Panc1 (cell line): Measurements from ENCODE around the gene TMEM266. TPM values are rescaled to one million over a fixed set of nuclear protein-coding genes. Genes with fewer than 3 reads are reported as not detected.

Experiments
- ATAC-seq: fragments of 200-7000 bp; cut with Tn5 transposase; 2 replicates; pipeline ENCODE4 v1.9.1; 2020; ENCODE audit warnings: mild to moderate bottlenecking, moderate library complexity
- BruUV-seq: library from RNA; stranded (reverse); fragments of 400-500 nt; replicated peaks from 2 replicates; lab custom pipeline; 2021; lab: Mats Ljungman, UMichigan
- CTCF ChIA-PET: fragments of 300-600 bp; sonication (Branson Sonifier 250); formaldehyde crosslinking; loops from one replicate; lab custom pipeline; 2022; ENCODE audit warnings: antibody characterized with exemption; lab: Charles Lee
- POLR2A ChIA-PET: fragments of 300-600 bp; sonication (Branson Sonifier 250); formaldehyde crosslinking; loops from one replicate; lab custom pipeline; 2022; ENCODE audit warnings: antibody characterized with exemption; lab: Charles Lee
- DNase-seq: peaks from one replicate; pipeline ENCODE4 v3.0.0-alpha.2; 2010; ENCODE audit warnings: low read depth, low spot score
- H3K27ac ChIP-seq: 2 replicates; pipeline ENCODE4 v1.5.1; 2011; ENCODE audit warnings: mild to moderate bottlenecking, low read length, inconsistent platforms
- H3K27me3 ChIP-seq: fragments of 200-500 bp; sonication (Bioruptor generic); 2 replicates; pipeline ENCODE4 v1.6.0; 2014; ENCODE audit warnings: low read length, inconsistent platforms; ENCODE audit not compliant: control insufficient read depth, insufficient read depth
- H3K36me3 ChIP-seq: fragments of 200-500 bp; sonication (Bioruptor generic); 2 replicates; pipeline ENCODE4 v1.5.1; 2014; ENCODE audit warnings: inconsistent platforms, mild to moderate bottlenecking, low read length, moderate library complexity; ENCODE audit not compliant: control insufficient read depth, insufficient read depth
- H3K4me1 ChIP-seq: 2 replicates; pipeline ENCODE4 v1.5.1; 2011; ENCODE audit warnings: inconsistent platforms, mild to moderate bottlenecking, low read length, moderate library complexity; ENCODE audit not compliant: control insufficient read depth, insufficient read depth
- H3K4me3 ChIP-seq, 2 experiments: 2 replicates each; pipeline ENCODE4 v1.5.1; 2011 to 2012; ENCODE audit warnings: low read depth in 2 of 2, low read length in 2 of 2, mild to moderate bottlenecking in 2 of 2, inconsistent platforms in 1 of 2, moderate library complexity in 1 of 2
- H3K9me3 ChIP-seq: fragments of 200-500 bp; sonication (Bioruptor generic); 2 replicates; pipeline ENCODE4 v1.5.1; 2014; ENCODE audit warnings: low read depth, mild to moderate bottlenecking, inconsistent platforms, low read length, moderate library complexity; ENCODE audit not compliant: control insufficient read depth, insufficient read depth
- POLR2AphosphoS5 ChIP-seq: IDR thresholded peaks from 2 replicates; pipeline ENCODE4 v1.6.1; 2012; ENCODE audit warnings: mild to moderate bottlenecking, low read depth, low read length, moderate library complexity
- SIN3A ChIP-seq: IDR thresholded peaks from 2 replicates; pipeline ENCODE4 v1.6.1; 2012; ENCODE audit warnings: low read depth, mild to moderate bottlenecking, low read length, moderate library complexity, borderline replicate concordance; ENCODE audit not compliant: insufficient read depth
- TCF7L2 ChIP-seq: IDR thresholded peaks from 2 replicates; pipeline ENCODE4 v1.6.1; 2011; ENCODE audit warnings: mild to moderate bottlenecking, low read depth, low read length, inconsistent platforms
- in situ Hi-C: cut with HindIII; loops from 2 replicates; pipeline ENCODE4 v1.10.0; 2016; ENCODE audit warnings: low sequenced_read_pairs, low pct_unique_long_range_greater_than_20kb
- intact Hi-C: fragments of 100-400 bp; cut with micrococcal nuclease; formaldehyde crosslinking; loops from one replicate; pipeline ENCODE4 v1.10.0; 2022; ENCODE audit not compliant: unreplicated experiment
- total RNA-seq: library from RNA; stranded (reverse); gene quantifications from one replicate; pipeline ENCODE4 v1.2.1, GENCODE V29; 2021; ENCODE audit not compliant: unreplicated experiment
- TF ChIP-seq, protein P1 (sequence below), 2 experiments: IDR thresholded peaks; 2 replicates each; pipeline ENCODE4 v1.6.1; 2011 to 2012; ENCODE audit warnings: low read depth in 2 of 2, control low read depth in 1 of 2, low read length in 1 of 2, mild to moderate bottlenecking in 1 of 2, moderate library complexity in 1 of 2; ENCODE audit not compliant: insufficient read depth in 1 of 2
- TF ChIP-seq, protein P2 (sequence below): fragments of 450-650 bp; IDR thresholded peaks from 2 replicates; pipeline ENCODE4 v1.5.1; 2017; ENCODE audit warnings: mild to moderate bottlenecking

Gene TMEM266
- total RNA-seq, 1 experiment from 2014 or later = 0.21 TPM

DNA sequence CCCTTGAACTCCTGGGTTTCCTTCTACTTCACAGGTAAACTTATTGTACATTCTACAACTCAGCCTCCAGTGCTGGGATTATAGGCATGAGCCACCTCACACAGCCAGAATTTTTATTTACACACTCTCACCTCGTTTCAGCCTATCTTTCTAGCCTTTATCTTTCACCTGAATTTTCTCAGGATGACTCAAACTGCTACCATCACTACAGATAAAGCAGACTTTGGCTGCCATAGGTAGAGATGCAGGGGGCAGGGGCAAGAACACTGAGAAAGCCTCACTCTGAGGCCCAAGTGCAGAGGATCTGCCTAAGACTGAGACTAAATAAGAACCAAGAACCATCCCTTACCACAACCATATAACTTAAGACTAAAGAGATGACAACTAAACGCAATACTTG, 192.5 kb downstream of the TMEM266 start:
- H3K27me3 ChIP-seq = no peaks in the 10 kb centered on the region
- DNase-seq (no peak), ATAC-seq (no peak)
- no peaks in the 10 kb centered on the region for H3K36me3 ChIP-seq
- no peaks in the 10 kb centered on the region for H3K4me1 ChIP-seq
- no peak overlapping the region for H3K4me3 ChIP-seq
- TF ChIP-seq, protein P1, sequence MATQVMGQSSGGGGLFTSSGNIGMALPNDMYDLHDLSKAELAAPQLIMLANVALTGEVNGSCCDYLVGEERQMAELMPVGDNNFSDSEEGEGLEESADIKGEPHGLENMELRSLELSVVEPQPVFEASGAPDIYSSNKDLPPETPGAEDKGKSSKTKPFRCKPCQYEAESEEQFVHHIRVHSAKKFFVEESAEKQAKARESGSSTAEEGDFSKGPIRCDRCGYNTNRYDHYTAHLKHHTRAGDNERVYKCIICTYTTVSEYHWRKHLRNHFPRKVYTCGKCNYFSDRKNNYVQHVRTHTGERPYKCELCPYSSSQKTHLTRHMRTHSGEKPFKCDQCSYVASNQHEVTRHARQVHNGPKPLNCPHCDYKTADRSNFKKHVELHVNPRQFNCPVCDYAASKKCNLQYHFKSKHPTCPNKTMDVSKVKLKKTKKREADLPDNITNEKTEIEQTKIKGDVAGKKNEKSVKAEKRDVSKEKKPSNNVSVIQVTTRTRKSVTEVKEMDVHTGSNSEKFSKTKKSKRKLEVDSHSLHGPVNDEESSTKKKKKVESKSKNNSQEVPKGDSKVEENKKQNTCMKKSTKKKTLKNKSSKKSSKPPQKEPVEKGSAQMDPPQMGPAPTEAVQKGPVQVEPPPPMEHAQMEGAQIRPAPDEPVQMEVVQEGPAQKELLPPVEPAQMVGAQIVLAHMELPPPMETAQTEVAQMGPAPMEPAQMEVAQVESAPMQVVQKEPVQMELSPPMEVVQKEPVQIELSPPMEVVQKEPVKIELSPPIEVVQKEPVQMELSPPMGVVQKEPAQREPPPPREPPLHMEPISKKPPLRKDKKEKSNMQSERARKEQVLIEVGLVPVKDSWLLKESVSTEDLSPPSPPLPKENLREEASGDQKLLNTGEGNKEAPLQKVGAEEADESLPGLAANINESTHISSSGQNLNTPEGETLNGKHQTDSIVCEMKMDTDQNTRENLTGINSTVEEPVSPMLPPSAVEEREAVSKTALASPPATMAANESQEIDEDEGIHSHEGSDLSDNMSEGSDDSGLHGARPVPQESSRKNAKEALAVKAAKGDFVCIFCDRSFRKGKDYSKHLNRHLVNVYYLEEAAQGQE (IDR thresholded peaks at IDR 0.05; ENCODE audit: insufficient read depth in 1 of 2, low read depth in 2 of 2, low read length in 1 of 2) = no peak
- TF ChIP-seq, protein P2, sequence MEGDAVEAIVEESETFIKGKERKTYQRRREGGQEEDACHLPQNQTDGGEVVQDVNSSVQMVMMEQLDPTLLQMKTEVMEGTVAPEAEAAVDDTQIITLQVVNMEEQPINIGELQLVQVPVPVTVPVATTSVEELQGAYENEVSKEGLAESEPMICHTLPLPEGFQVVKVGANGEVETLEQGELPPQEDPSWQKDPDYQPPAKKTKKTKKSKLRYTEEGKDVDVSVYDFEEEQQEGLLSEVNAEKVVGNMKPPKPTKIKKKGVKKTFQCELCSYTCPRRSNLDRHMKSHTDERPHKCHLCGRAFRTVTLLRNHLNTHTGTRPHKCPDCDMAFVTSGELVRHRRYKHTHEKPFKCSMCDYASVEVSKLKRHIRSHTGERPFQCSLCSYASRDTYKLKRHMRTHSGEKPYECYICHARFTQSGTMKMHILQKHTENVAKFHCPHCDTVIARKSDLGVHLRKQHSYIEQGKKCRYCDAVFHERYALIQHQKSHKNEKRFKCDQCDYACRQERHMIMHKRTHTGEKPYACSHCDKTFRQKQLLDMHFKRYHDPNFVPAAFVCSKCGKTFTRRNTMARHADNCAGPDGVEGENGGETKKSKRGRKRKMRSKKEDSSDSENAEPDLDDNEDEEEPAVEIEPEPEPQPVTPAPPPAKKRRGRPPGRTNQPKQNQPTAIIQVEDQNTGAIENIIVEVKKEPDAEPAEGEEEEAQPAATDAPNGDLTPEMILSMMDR = no peak
- no peak for TF ChIP-seq SIN3A
- no peaks in the 10 kb centered on the region for H3K9me3 ChIP-seq
- POLR2A ChIA-PET = no interaction called here
- CTCF ChIA-PET = no interaction called here
- in situ Hi-C loops = no loop called here
- intact Hi-C loops = no loop called here
- no TSS peak for BruUV-seq
- no peak overlapping the region for H3K27ac ChIP-seq

DNA sequence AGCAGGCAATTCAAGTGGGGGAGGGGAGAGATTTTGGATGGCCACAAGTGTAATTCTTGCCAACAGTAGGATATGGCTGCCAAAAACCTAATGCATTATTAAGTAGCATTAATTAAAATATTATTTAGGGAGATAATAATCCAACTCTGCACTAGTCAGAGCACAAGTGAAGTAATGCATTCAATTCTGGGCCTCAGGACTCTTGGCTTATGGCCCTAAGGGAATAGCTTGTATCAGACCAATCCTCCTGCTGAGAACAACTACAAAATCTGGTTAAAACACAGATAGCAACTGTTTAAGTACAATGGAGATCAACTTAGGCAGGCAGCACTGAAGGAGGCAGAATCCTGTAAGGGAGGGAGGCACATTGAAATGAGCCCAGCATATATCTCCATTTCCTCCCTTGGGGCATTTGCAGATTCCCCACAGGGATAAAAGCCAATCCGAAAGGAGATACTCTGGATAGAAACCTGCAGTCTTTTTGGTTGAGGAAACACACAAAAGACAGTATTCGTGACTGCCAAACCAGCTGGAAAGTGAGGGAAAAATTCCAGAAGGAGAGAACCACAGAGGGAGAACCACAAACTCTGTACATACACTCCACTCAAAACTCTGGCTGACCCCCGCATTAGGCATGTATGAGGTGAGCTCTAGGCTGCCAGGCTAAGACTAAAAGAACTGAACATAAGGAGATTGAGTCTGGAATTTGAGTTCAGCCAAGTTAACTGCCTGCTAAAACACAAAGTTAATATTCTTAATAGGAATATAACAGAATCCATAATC, 194.1 kb downstream of the TMEM266 start:
- in situ Hi-C loops = no loop called here
- intact Hi-C loops = no loop called here
- TF ChIP-seq, protein P1 (IDR thresholded peaks at IDR 0.05; ENCODE audit: insufficient read depth in 1 of 2, low read depth in 2 of 2, low read length in 1 of 2) = no peak
- no peak for TF ChIP-seq SIN3A
- no peak for TF ChIP-seq TCF7L2
- TF ChIP-seq, protein P2 = no peak
- TF ChIP-seq POLR2AphosphoS5 = no peak
- H3K27me3 ChIP-seq = no peaks in the 10 kb centered on the region
- no peaks in the 10 kb centered on the region for H3K4me1 ChIP-seq
- POLR2A ChIA-PET = no interaction called here
- CTCF ChIA-PET = no interaction called here
- H3K27ac ChIP-seq = no peak overlapping the region
- H3K9me3 ChIP-seq = no peaks in the 10 kb centered on the region
- H3K4me3 ChIP-seq = no peak overlapping the region
- BruUV-seq = no TSS peak
- ATAC-seq (no peak), DNase-seq (no peak)
- no peaks in the 10 kb centered on the region for H3K36me3 ChIP-seq
